Stimulated activated CD4-positive, alpha-beta T cell treated with anti-CD3 and anti-CD28 coated beads, Interleukin-1b, Interleukin-23, amount 100 ng/mL, for 48 hours (primary cell): Measurements from ENCODE around the gene UMOD.

Experiments used
- DNase-seq: peaks from one replicate; pipeline ENCODE4 v3.0.0-alpha.2; 2020

The UMOD gene

GRCh38 chr16:20291208-20292206 lies 61.0 kb downstream of the UMOD start:
- no peak for DNase-seq

GRCh38 chr16:20289571-20289970 lies 62.9 kb downstream of the UMOD start:
- DNase-seq: no peak

- no peak for DNase-seq
These were observed 66.5 kb downstream of the UMOD start for GRCh38 chr16:20285993-20286499.
